ENCODE measurements around the gene RBM38. TPM values are rescaled to one million over a fixed set of nuclear protein-coding genes. Genes with fewer than 3 reads are reported as not detected.

RBM38 gene
- total and polyA plus RNA-seq, 2 of the 13 experiments (the other 11 are each of a cell fraction or from before 2014, with no cell fraction given), result 24.2 to 34.2 TPM

- TF ChIP-seq KIAA2018 (CRISPR knock-in tag; IDR thresholded peaks at IDR 0.05; ENCODE audit: borderline replicate concordance) (no peak), RBM22 (optimal IDR thresholded peaks at IDR 0.05; ENCODE audit: low read length) (no peak), SATB2 (CRISPR knock-in tag; IDR thresholded peaks at IDR 0.05) (no peak), ELF3 (CRISPR knock-in tag; IDR thresholded peaks at IDR 0.05) (peak; percentile 98), NFIB (CRISPR knock-in tag; IDR thresholded peaks at IDR 0.05; ENCODE audit: borderline replicate concordance) (no peak), POLR2AphosphoS2 (IDR thresholded peaks at IDR 0.05; ENCODE audit: low read depth, low read length) (no peak), ONECUT2 (CRISPR knock-in tag; IDR thresholded peaks at IDR 0.05) (no peak), ERF (CRISPR knock-in tag; IDR thresholded peaks at IDR 0.05) (no peak), KDM4B (CRISPR knock-in tag; IDR thresholded peaks at IDR 0.05) (no peak), TCF12 (IDR thresholded peaks at IDR 0.05) (no peak), TCF12 (CRISPR knock-in tag; IDR thresholded peaks at IDR 0.05) (peak; percentile 48; the same call in 1 of the 2 replicates), PHF8 (CRISPR knock-in tag; IDR thresholded peaks at IDR 0.05) (no peak), HDAC1 (CRISPR knock-in tag; IDR thresholded peaks at IDR 0.05) (peak; percentile 57), MTF1 (CRISPR knock-in tag; IDR thresholded peaks at IDR 0.05) (no peak), SRSF1 (optimal IDR thresholded peaks at IDR 0.05; ENCODE audit: low read depth, low read length) (no peak), ZMYM4 (CRISPR knock-in tag; IDR thresholded peaks at IDR 0.05) (no peak), ZNF746 (CRISPR knock-in tag; IDR thresholded peaks at IDR 0.05) (0 out of 2 replicates have a peak, but pooled peaks have one; percentile 24), MAZ (IDR thresholded peaks at IDR 0.05; ENCODE audit: borderline replicate concordance, low read depth, low read length) (no peak), MAZ (CRISPR knock-in tag; IDR thresholded peaks at IDR 0.05; ENCODE audit: low read depth) (no peak), ZBTB38 (CRISPR knock-in tag; IDR thresholded peaks at IDR 0.05) (0 out of 2 replicates have a peak, but pooled peaks have one; percentile 44), ZNF317 (CRISPR knock-in tag; IDR thresholded peaks at IDR 0.05) (no peak), IKZF5 (CRISPR knock-in tag; IDR thresholded peaks at IDR 0.05) (0 out of 2 replicates have a peak, but pooled peaks have one; percentile 30), FOXA3 (CRISPR knock-in tag; IDR thresholded peaks at IDR 0.05) (no peak; the same call in 1 of the 2 replicates)
These were observed 37.3 kb downstream of the RBM38 start (continued) for GRCh38 chr20:57428324-57429158.
